GM21786 (cell line): ENCODE results near the gene THADA.
A peak's percentile ranks its signal among the peaks of the same experiment; 100 is the strongest.

ENCODE experiments used
- ATAC-seq: cut with Tn5 transposase; IDR thresholded peaks from one replicate; pipeline ENCODE4 v1.9.1; 2021; ENCODE audit not compliant: unreplicated experiment

THADA gene

GRCh38 chr2:43226955-43227829 is 368.6 kb downstream of the THADA start:
- ATAC-seq, result peak; percentile 15

- ATAC-seq, result peak; percentile 48
These were observed 369.3 kb downstream of the THADA start, which contains the start of gene ZFP36L2 for GRCh38 chr2:43226558-43226954. Gene ZFP36L2, minus strand, starts transcription at chr2:43226606. Its CDS starts 291 bp downstream, at chr2:43226315.

GRCh38 chr2:43225788-43226557 is 369.9 kb downstream of the THADA start:
- peak; percentile 36 for ATAC-seq

- ATAC-seq, result no peak
These were observed 370.6 kb downstream of the THADA start for GRCh38 chr2:43225093-43225787.

GRCh38 chr2:43224571-43225092 is 371.2 kb downstream of the THADA start:
- ATAC-seq, result no peak

- ATAC-seq, result no peak
These were observed 371.7 kb downstream of the THADA start for GRCh38 chr2:43224131-43224570.

- no peak for ATAC-seq
These were observed 372.3 kb downstream of the THADA start for GRCh38 chr2:43223521-43224001.

GRCh38 chr2:43222475-43223309 is 373.1 kb downstream of the THADA start:
- ATAC-seq, result no peak

- no peak for ATAC-seq
These were observed 373.9 kb downstream of the THADA start for GRCh38 chr2:43221763-43222474.

GRCh38 chr2:43221124-43221762 is 374.6 kb downstream of the THADA start:
- ATAC-seq, result no peak

- no peak for ATAC-seq
These were observed 375.1 kb downstream of the THADA start for GRCh38 chr2:43220760-43221123.

- no peak for ATAC-seq
These were observed 375.5 kb downstream of the THADA start for GRCh38 chr2:43220229-43220751.

- ATAC-seq, result peak; percentile 62
These were observed 376.2 kb downstream of the THADA start for GRCh38 chr2:43219383-43220228.

GRCh38 chr2:43218702-43219382 is 377.0 kb downstream of the THADA start:
- ATAC-seq, result peak; percentile 44

GRCh38 chr2:43218155-43218701 is 377.6 kb downstream of the THADA start:
- ATAC-seq, result no peak

GRCh38 chr2:43217228-43218154 is 378.3 kb downstream of the THADA start:
- ATAC-seq, result no peak
